ENCODE measurements around the gene OPCML. TPM values are rescaled to one million over a fixed set of nuclear protein-coding genes. Genes with fewer than 3 reads are reported as not detected.

The OPCML gene
- total and polyA plus RNA-seq, 2 experiments from 2014 or later, result 1.2 to 4.4 TPM

DNA sequence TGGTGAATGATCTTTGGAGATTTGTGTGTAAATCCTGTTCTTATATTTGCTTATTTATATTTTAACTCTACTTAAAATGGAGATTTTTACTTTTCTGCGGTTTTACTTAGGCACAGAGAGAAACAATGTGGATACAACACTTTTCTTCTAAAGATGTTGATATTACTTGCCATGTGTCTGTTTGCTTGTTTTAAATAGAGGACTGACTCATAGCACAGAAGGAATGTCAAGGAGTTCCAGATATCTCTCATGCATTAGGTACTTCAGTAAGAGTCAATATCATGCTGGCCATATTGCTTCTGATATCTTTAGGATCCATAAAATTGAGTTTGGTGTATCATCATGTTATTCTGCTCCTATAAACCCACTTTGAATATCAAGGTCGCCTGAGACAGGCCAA is 395.0 kb downstream of the OPCML start:
- H3K4me1 ChIP-seq (ENCODE audit: insufficient read depth), result peaks cover 17% of the 10 kb centered on the region
- no peak for TF ChIP-seq STAT1 (IDR thresholded peaks at IDR 0.05; ENCODE audit: unreplicated experiment)
- TF ChIP-seq, protein P1, sequence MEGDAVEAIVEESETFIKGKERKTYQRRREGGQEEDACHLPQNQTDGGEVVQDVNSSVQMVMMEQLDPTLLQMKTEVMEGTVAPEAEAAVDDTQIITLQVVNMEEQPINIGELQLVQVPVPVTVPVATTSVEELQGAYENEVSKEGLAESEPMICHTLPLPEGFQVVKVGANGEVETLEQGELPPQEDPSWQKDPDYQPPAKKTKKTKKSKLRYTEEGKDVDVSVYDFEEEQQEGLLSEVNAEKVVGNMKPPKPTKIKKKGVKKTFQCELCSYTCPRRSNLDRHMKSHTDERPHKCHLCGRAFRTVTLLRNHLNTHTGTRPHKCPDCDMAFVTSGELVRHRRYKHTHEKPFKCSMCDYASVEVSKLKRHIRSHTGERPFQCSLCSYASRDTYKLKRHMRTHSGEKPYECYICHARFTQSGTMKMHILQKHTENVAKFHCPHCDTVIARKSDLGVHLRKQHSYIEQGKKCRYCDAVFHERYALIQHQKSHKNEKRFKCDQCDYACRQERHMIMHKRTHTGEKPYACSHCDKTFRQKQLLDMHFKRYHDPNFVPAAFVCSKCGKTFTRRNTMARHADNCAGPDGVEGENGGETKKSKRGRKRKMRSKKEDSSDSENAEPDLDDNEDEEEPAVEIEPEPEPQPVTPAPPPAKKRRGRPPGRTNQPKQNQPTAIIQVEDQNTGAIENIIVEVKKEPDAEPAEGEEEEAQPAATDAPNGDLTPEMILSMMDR (conservative IDR thresholded peaks at IDR 0.05; ENCODE audit: low read depth in 2 of 2), result no peak
- no peak for TF ChIP-seq ZNF114 (CRISPR knock-in tag; IDR thresholded peaks at IDR 0.05)
- TF ChIP-seq NANOG (IDR thresholded peaks at IDR 0.05; ENCODE audit: borderline replicate concordance), result no peak
- TF ChIP-seq, protein P2, sequence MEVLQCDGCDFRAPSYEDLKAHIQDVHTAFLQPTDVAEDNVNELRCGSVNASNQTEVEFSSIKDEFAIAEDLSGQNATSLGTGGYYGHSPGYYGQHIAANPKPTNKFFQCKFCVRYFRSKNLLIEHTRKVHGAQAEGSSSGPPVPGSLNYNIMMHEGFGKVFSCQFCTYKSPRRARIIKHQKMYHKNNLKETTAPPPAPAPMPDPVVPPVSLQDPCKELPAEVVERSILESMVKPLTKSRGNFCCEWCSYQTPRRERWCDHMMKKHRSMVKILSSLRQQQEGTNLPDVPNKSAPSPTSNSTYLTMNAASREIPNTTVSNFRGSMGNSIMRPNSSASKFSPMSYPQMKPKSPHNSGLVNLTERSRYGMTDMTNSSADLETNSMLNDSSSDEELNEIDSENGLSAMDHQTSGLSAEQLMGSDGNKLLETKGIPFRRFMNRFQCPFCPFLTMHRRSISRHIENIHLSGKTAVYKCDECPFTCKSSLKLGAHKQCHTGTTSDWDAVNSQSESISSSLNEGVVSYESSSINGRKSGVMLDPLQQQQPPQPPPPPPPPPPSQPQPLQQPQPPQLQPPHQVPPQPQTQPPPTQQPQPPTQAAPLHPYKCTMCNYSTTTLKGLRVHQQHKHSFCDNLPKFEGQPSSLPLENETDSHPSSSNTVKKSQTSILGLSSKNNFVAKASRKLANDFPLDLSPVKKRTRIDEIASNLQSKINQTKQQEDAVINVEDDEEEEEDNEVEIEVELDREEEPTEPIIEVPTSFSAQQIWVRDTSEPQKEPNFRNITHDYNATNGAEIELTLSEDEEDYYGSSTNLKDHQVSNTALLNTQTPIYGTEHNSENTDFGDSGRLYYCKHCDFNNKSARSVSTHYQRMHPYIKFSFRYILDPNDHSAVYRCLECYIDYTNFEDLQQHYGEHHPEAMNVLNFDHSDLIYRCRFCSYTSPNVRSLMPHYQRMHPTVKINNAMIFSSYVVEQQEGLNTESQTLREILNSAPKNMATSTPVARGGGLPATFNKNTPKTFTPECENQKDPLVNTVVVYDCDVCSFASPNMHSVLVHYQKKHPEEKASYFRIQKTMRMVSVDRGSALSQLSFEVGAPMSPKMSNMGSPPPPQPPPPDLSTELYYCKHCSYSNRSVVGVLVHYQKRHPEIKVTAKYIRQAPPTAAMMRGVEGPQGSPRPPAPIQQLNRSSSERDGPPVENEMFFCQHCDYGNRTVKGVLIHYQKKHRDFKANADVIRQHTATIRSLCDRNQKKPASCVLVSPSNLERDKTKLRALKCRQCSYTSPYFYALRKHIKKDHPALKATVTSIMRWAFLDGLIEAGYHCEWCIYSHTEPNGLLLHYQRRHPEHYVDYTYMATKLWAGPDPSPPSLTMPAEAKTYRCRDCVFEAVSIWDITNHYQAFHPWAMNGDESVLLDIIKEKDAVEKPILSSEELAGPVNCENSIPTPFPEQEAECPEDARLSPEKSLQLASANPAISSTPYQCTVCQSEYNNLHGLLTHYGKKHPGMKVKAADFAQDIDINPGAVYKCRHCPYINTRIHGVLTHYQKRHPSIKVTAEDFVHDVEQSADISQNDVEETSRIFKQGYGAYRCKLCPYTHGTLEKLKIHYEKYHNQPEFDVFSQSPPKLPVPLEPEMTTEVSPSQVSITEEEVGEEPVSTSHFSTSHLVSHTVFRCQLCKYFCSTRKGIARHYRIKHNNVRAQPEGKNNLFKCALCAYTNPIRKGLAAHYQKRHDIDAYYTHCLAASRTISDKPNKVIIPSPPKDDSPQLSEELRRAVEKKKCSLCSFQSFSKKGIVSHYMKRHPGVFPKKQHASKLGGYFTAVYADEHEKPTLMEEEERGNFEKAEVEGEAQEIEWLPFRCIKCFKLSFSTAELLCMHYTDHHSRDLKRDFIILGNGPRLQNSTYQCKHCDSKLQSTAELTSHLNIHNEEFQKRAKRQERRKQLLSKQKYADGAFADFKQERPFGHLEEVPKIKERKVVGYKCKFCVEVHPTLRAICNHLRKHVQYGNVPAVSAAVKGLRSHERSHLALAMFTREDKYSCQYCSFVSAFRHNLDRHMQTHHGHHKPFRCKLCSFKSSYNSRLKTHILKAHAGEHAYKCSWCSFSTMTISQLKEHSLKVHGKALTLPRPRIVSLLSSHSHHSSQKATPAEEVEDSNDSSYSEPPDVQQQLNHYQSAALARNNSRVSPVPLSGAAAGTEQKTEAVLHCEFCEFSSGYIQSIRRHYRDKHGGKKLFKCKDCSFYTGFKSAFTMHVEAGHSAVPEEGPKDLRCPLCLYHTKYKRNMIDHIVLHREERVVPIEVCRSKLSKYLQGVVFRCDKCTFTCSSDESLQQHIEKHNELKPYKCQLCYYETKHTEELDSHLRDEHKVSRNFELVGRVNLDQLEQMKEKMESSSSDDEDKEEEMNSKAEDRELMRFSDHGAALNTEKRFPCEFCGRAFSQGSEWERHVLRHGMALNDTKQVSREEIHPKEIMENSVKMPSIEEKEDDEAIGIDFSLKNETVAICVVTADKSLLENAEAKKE (CRISPR knock-in tag; IDR thresholded peaks at IDR 0.05), result no peak
- no peak for TF ChIP-seq POLR2AphosphoS5 (IDR thresholded peaks at IDR 0.05; ENCODE audit: low read depth)
- TF ChIP-seq, protein P3, sequence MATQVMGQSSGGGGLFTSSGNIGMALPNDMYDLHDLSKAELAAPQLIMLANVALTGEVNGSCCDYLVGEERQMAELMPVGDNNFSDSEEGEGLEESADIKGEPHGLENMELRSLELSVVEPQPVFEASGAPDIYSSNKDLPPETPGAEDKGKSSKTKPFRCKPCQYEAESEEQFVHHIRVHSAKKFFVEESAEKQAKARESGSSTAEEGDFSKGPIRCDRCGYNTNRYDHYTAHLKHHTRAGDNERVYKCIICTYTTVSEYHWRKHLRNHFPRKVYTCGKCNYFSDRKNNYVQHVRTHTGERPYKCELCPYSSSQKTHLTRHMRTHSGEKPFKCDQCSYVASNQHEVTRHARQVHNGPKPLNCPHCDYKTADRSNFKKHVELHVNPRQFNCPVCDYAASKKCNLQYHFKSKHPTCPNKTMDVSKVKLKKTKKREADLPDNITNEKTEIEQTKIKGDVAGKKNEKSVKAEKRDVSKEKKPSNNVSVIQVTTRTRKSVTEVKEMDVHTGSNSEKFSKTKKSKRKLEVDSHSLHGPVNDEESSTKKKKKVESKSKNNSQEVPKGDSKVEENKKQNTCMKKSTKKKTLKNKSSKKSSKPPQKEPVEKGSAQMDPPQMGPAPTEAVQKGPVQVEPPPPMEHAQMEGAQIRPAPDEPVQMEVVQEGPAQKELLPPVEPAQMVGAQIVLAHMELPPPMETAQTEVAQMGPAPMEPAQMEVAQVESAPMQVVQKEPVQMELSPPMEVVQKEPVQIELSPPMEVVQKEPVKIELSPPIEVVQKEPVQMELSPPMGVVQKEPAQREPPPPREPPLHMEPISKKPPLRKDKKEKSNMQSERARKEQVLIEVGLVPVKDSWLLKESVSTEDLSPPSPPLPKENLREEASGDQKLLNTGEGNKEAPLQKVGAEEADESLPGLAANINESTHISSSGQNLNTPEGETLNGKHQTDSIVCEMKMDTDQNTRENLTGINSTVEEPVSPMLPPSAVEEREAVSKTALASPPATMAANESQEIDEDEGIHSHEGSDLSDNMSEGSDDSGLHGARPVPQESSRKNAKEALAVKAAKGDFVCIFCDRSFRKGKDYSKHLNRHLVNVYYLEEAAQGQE (IDR thresholded peaks at IDR 0.05; ENCODE audit: unreplicated experiment), result no peak
- Mint-ChIP-seq H3K4me3 (no peak overlapping the region), H3K27me3 (ENCODE audit: insufficient read depth, low read depth, poor library complexity) (peaks cover 3% of the 10 kb centered on the region), H3K27ac (no peak overlapping the region), H3K9me3 (no peaks in the 10 kb centered on the region; the same call in 1 of the 3 replicates), H3K4me1 (peaks cover 29% of the 10 kb centered on the region), H3K36me3 (ENCODE audit: low read depth) (no peaks in the 10 kb centered on the region; the same call in 2 of the 3 replicates)
- no peaks in the 10 kb centered on the region for H3K79me2 ChIP-seq (replicated peaks; ENCODE audit: insufficient read depth)
- H3K27ac ChIP-seq (ENCODE audit: low read depth), result no peak overlapping the region
- no peaks in the 10 kb centered on the region for H3F3A ChIP-seq (replicated peaks; ENCODE audit: low read depth)
- H3K9me2 ChIP-seq (ENCODE audit: insufficient read depth), result peaks cover 4% of the 10 kb centered on the region
- H3K36me3 ChIP-seq (ENCODE audit: insufficient read depth), result no peaks in the 10 kb centered on the region
- H2AFZ ChIP-seq, result no peak overlapping the region
- no peaks in the 10 kb centered on the region for H3K27me3 ChIP-seq (ENCODE audit: insufficient read depth)
- no peak overlapping the region for H3K4me2 ChIP-seq
- ATAC-seq (no peak), DNase-seq (ENCODE audit: low spot score) (no peak)
- H3K4me3 ChIP-seq, result no peak overlapping the region
- no peaks in the 10 kb centered on the region for H4K20me1 ChIP-seq (replicated peaks; ENCODE audit: insufficient read depth)

Measured in GM23338 (cell line).